Esophagus (tissue), 2 donors: ENCODE data around the gene CFAP70. TPM values are rescaled to one million over a fixed set of nuclear protein-coding genes. Genes with fewer than 3 reads are reported as not detected.

Experiments used
- H3K27ac ChIP-seq, 2 donors: one replicate each; pipeline ENCODE4 v1.5.1; 2013; ENCODE audit warnings: low read depth in 2 of 2, mild to moderate bottlenecking in 2 of 2, inconsistent platforms in 1 of 2, low read length in 1 of 2, moderate library complexity in 1 of 2
- H3K27me3 ChIP-seq, 2 donors: one replicate each; pipeline ENCODE4 v1.6.1; 2013; ENCODE audit warnings: low read length in 2 of 2, control low read depth in 1 of 2, mild to moderate bottlenecking in 1 of 2; ENCODE audit not compliant: insufficient read depth in 2 of 2, control insufficient read depth in 1 of 2
- H3K36me3 ChIP-seq, 2 donors: one replicate each; pipeline ENCODE4 v1.6.1; 2013; ENCODE audit warnings: low read length in 1 of 2; ENCODE audit not compliant: control insufficient read depth in 2 of 2, insufficient read depth in 2 of 2
- H3K4me1 ChIP-seq, 2 donors: one replicate each; pipeline ENCODE4 v1.6.1; 2013; ENCODE audit warnings: low read length in 1 of 2; ENCODE audit not compliant: control insufficient read depth in 2 of 2, insufficient read depth in 2 of 2
- H3K4me3 ChIP-seq, 2 donors: one replicate each; pipeline ENCODE4 v1.5.1; 2013; ENCODE audit warnings: low read length in 2 of 2, mild to moderate bottlenecking in 2 of 2, low read depth in 1 of 2, moderate library complexity in 1 of 2
- H3K9me3 ChIP-seq, 2 donors: one replicate each; pipeline ENCODE4 v1.6.1; 2013; ENCODE audit warnings: mild to moderate bottlenecking in 2 of 2, low read depth in 1 of 2, low read length in 1 of 2, moderate library complexity in 1 of 2; ENCODE audit not compliant: control insufficient read depth in 2 of 2, insufficient read depth in 1 of 2
- WGBS, 2 donors: extraction: QIAGEN DNeasy Blood & Tissue Kit; methylation state at CpG; one replicate each; pipeline ENCODE4 v1.1.7; 2013; 5-methylcytosine and 5-hydroxymethylcytosine counted together
- polyA plus RNA-seq, 2 donors: library from polyadenylated mRNA; stranded (reverse); fragments of 200-250 nt; gene quantifications; one replicate each; pipeline ENCODE4 v1.2.3, GENCODE V29; 2013
- donor health status: healthy with polysubstance abuse.
- donor health status: Bipolar disorder and iron deficiency.

The CFAP70 gene
- polyA plus RNA-seq, 2 donors = 0.60 to 1.2 TPM

DNA sequence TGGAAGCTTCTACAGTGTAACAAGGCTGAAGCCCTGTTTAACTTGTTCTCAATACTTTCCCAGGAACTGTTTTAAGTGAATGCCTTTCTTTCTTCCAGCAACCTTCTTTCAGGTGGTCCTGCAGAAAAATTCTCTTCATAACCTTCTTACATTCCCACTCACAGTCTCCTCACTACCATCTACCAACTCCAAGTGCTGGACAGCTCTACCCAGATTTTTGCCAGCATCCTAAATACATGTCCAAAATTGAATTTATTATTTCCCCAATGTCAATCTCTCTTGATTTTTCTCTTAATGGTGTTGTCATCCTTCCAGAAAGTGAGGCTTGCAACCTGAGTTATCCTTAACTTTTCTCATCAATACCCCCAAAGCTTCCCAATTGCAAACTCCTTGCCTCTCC lies 48.2 kb downstream of the CFAP70 start:
- no peaks in the 10 kb centered on the region for H3K4me1 ChIP-seq
- H3K4me3 ChIP-seq = no peak overlapping the region
- no peaks in the 10 kb centered on the region for H3K9me3 ChIP-seq
- H3K36me3 ChIP-seq = no peaks in the 10 kb centered on the region
- H3K27ac ChIP-seq = no peak overlapping the region
- no peaks in the 10 kb centered on the region for H3K27me3 ChIP-seq

DNA sequence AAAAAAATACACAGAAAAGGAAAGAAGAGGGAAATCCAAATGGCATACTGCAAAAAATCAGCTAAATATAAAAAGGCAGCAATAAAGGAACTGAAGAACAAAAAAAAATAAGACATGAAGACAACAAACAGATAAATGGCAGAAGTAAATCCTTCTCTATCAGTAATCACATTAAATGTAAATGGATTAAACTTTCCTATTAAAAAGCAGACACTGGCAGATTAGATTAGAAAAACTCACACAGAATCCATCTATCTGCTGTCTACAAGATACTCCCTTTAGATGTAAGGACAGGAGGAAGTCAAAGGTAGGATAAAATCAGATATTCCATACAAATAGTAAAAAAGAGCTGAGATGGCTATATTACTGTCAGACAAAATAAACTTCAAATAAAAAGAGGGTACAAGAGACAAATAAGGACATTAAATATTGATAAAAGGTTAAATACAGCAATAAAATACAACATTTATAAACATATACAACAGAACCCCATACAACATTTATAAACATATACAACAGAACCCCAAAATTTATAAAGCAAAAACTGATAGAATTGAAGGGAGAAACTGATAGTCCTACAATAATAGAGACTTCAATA lies 51.4 kb downstream of the CFAP70 start:
- no peaks in the 10 kb centered on the region for H3K9me3 ChIP-seq

DNA sequence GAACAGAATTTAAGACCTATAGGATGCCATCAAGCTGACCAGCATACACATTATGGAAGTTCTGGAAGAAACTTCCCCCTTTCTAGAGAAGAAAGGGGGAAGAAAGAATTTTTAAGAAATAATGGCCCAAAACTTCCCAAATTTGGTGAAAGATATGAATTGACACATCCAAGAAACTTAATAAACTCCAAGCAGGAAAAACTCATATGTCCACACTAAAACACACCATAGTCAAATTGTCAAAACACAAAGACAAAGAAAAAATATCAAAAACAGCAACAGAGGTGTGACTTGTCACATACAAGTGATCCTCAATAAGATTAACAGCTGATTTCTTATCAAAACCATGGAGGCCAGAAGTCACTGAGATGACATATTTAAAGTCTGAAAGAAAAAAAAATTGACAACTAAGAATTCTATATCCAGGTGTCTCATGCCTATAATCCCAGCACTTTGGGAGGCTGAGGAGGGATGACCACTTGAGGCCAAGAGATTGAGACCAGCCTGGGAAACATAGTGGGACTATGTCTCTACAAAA lies 52.4 kb downstream of the CFAP70 start:
- no peaks in the 10 kb centered on the region for H3K4me1 ChIP-seq
- H3K9me3 ChIP-seq = no peaks in the 10 kb centered on the region
- H3K27me3 ChIP-seq = no peaks in the 10 kb centered on the region
- H3K27ac ChIP-seq = no peak overlapping the region
- H3K36me3 ChIP-seq = no peaks in the 10 kb centered on the region
- H3K4me3 ChIP-seq = no peak overlapping the region

More for the DNA sequence above, 51.4 kb downstream of the CFAP70 start:
- Histone ChIP-seq H3K36me3 (no peaks in the 10 kb centered on the region), H3K4me1 (no peaks in the 10 kb centered on the region), H3K27me3 (no peaks in the 10 kb centered on the region), H3K4me3 (no peak overlapping the region), H3K27ac (no peak overlapping the region)

DNA sequence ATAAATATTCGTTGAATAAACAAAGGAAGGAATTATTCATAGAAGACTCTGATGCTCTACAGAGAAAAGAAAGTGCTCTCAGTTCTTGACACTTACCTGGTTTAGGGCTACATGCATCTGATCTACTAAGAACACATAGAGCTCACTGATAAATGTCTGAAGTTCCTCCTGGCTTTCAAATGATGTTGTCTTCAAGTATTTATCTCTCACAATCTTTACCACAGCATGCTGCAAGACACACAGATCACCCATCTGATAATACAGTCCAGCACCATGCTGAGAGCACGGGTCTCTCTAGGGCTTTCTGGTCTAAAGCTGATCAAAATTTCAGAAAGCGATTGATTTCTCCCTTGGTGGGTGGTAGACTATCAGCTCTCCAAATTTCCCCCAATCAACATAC lies 61.7 kb downstream of the CFAP70 start:
- Histone ChIP-seq H3K27ac (no peak overlapping the region), H3K27me3 (no peaks in the 10 kb centered on the region), H3K4me1 (no peaks in the 10 kb centered on the region), H3K36me3 (no peaks in the 10 kb centered on the region), H3K4me3 (no peak overlapping the region), H3K9me3 (no peaks in the 10 kb centered on the region)
- WGBS, 2 donors = 74% methylated on average over 3 of the region's 3 CpGs

DNA sequence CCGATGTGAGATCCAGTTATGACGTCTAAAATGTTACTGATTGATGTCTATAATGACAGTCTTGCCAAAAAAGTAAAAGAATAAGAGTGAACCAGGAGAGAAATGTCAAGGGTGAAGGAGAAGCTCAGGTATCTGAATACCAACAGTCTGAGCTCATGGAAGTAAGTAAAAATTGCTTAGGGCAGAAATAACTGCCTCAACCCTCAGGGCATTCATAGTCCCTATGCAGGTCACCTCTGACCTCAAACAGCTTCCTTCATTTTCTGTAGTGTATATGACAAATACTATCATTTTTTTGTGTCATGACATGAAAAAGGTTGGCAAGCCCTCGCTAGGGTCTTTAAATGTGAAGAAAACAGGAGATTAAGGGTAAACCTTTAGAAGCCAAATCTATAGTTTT lies 65.2 kb downstream of the CFAP70 start:
- Histone ChIP-seq H3K27ac (no peak overlapping the region), H3K4me3 (no peak overlapping the region), H3K27me3 (no peaks in the 10 kb centered on the region), H3K9me3 (no peaks in the 10 kb centered on the region), H3K36me3 (no peaks in the 10 kb centered on the region), H3K4me1 (no peaks in the 10 kb centered on the region)
- WGBS, 2 donors = 82 to 84% methylated on average over 3 of the region's 3 CpGs

DNA sequence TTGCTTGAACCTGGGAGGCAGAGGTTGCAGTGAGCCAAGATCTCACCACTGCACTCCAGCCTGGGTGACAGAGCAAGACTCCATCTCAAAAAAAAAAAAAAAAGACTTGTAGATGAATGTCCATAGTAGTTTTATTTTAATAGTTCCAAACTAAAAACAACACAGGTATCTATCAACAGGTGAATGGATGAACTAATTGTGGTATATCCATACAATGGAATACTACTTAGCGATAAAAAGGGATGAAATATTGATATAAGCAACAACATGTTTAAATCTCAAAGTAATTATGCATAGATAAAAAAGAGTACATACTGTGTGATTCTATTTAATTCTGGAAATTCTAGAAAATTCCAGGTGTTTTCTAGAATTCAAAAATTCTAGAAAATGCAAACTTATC lies 68.7 kb downstream of the CFAP70 start:
- Histone ChIP-seq H3K4me1 (no peaks in the 10 kb centered on the region), H3K36me3 (no peaks in the 10 kb centered on the region), H3K27me3 (no peaks in the 10 kb centered on the region), H3K9me3 (no peaks in the 10 kb centered on the region), H3K4me3 (no peak overlapping the region), H3K27ac (no peak overlapping the region)
- 98 to 99% methylated on average over 1 of the region's 1 CpG for WGBS, 2 donors

DNA sequence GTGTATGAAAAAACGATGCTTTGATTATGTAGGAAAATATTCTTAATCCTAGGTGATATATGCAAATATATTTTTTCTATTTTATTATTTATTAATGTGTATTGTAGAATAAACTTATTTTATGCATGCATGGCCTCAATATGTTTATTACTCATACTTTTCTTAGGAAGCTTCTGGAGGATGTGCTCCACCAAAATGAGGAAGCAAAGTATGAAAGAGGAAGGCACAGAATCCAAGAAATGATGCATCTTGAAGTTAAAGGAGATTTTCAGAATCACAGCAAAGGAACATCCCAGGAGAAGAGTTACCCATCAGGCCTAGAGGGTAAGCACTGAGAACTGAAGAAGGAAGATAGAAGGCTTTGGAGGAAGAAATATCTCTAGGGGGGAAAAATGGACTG lies 71.2 kb downstream of the CFAP70 start:
- no peaks in the 10 kb centered on the region for H3K27me3 ChIP-seq
- H3K4me1 ChIP-seq = no peaks in the 10 kb centered on the region
- H3K9me3 ChIP-seq = no peaks in the 10 kb centered on the region
- no peak overlapping the region for H3K4me3 ChIP-seq
- no peaks in the 10 kb centered on the region for H3K36me3 ChIP-seq
- 82 to 87% methylated on average over 1 of the region's 1 CpG for WGBS, 2 donors
- no peak overlapping the region for H3K27ac ChIP-seq

DNA sequence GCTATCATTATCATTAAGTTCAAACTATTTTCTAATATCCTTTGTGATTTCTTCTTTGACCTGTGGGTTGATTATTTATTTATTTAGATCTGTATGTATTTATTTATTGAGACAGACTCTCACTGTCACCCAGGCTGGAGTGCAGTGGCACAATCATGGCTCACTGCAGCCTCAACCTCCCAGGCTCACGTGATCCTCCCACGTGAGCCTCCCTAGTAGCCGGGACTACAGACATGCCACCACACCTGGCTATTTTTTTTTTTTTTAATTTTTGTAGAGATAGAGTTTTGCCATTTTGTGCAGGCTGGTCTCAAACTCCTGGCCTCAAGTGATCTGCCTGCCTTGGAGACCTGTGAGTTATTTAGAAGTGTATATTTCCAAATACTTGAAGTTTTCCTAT lies 77.6 kb downstream of the CFAP70 start:
- no peak overlapping the region for H3K4me3 ChIP-seq
- no peak overlapping the region for H3K27ac ChIP-seq
- H3K9me3 ChIP-seq = no peaks in the 10 kb centered on the region
- WGBS, 2 donors = 77 to 95% methylated on average over 3 of the region's 3 CpGs
- H3K4me1 ChIP-seq = no peaks in the 10 kb centered on the region
- H3K27me3 ChIP-seq = no peaks in the 10 kb centered on the region
- H3K36me3 ChIP-seq = no peaks in the 10 kb centered on the region

DNA sequence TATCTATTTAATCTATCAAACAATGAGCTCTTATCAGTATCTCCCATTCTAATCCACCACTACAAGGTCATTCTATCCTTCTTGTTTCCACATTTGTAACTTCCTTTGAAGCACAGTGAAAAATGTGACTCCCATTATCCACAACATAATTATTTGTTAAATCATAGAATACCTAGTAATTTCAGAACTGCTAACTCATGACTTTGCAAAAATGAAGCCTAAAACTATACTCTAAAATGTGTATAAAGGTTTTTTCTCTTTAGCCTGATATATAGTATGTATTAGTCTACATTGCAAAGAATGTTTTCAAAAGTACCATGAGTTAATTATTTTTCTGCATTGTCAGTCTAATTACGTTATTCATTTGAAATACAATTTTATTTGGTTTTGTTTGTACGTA lies 94.2 kb downstream of the CFAP70 start:
- no peaks in the 10 kb centered on the region for H3K36me3 ChIP-seq
- 94 to 99% methylated on average over 2 of the region's 2 CpGs for WGBS, 2 donors
- no peaks in the 10 kb centered on the region for H3K4me1 ChIP-seq
- H3K27me3 ChIP-seq = no peaks in the 10 kb centered on the region
- H3K9me3 ChIP-seq = no peaks in the 10 kb centered on the region
- H3K27ac ChIP-seq = no peak overlapping the region
- H3K4me3 ChIP-seq = no peak overlapping the region

DNA sequence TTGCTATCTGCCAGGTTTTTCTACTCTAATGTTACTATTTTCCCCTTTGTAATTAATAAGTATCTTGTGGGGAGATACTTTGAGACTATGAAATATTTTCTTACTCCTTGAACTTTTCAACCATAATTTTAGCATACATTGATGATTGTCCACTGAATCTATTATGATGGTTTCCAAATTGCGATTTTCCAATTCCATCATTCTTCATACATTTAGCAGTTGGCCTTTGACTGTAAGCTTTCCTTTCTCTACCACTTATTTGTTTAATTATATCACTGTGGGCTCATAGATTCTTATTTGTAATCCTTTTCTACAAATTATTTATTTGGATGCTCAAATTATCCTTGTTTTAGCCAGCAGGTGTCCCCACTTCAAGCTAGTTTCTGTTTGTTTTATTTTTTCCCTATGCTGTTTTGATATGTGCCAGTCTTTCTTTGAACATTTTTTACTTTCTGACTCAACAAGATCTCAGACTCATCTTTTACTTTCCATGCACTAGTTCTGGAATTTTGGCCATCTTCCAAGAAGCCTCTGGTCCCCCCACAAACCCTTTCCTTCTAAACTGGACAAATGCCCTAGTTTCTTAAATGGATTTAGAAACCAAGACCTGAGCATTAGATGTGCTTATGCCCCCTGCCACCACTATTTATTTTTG lies 94.8 kb downstream of the CFAP70 start:
- H3K36me3 ChIP-seq = no peaks in the 10 kb centered on the region
- no peaks in the 10 kb centered on the region for H3K9me3 ChIP-seq
- WGBS, 2 donors = 47 to 48% methylated on average over 1 of the region's 1 CpG
- H3K4me1 ChIP-seq = no peaks in the 10 kb centered on the region
- no peak overlapping the region for H3K4me3 ChIP-seq
- H3K27me3 ChIP-seq = no peaks in the 10 kb centered on the region
- H3K27ac ChIP-seq = no peak overlapping the region
